Neural progenitor cell (in vitro differentiated cells): ENCODE results near the gene PDE9A. TPM values are rescaled to one million over a fixed set of nuclear protein-coding genes. Genes with fewer than 3 reads are reported as not detected.

Source experiments
- DNase-seq: peaks from one replicate; pipeline ENCODE4 v3.0.0-alpha.2; 2016; ENCODE audit warnings: low spot score
- H2AFZ ChIP-seq: fragments of 200-600 bp; sonication (generic); replicated peaks from 2 replicates; pipeline ENCODE4 v1.6.1; 2016; ENCODE audit warnings: antibody characterized with exemption
- H3F3A ChIP-seq: fragments of 200-600 bp; sonication (generic); 2 replicates; pipeline ENCODE4 v1.6.1; 2016; ENCODE audit warnings: antibody characterized with exemption, low read depth
- H3K27ac ChIP-seq: fragments of 200-600 bp; sonication (generic); 2 replicates; pipeline ENCODE4 v1.5.1; 2016; ENCODE audit warnings: mild to moderate bottlenecking
- H3K27me3 ChIP-seq: fragments of 200-600 bp; sonication (generic); 2 replicates; pipeline ENCODE4 v1.6.1; 2016; ENCODE audit warnings: mild to moderate bottlenecking, moderate library complexity
- H3K36me3 ChIP-seq: fragments of 200-600 bp; sonication (generic); 2 replicates; pipeline ENCODE4 v1.5.1; 2016
- H3K4me1 ChIP-seq: fragments of 200-600 bp; sonication (generic); 2 replicates; pipeline ENCODE4 v1.6.1; 2016; ENCODE audit warnings: mixed run types
- H3K4me2 ChIP-seq: fragments of 200-600 bp; sonication (generic); 2 replicates; pipeline ENCODE4 v1.6.1; 2016
- H3K4me3 ChIP-seq: fragments of 200-600 bp; sonication (generic); 2 replicates; pipeline ENCODE4 v1.5.1; 2016
- H3K79me2 ChIP-seq: fragments of 200-600 bp; sonication (generic); 2 replicates; pipeline ENCODE4 v1.6.1; 2016; ENCODE audit warnings: low read depth
- H3K9ac ChIP-seq: fragments of 200-600 bp; sonication (generic); 2 replicates; pipeline ENCODE4 v1.6.1; 2016
- H3K9me3 ChIP-seq: fragments of 200-600 bp; sonication (generic); 2 replicates; pipeline ENCODE4 v1.5.1; 2016; ENCODE audit warnings: low read depth
- H4K20me1 ChIP-seq: fragments of 200-600 bp; sonication (generic); 2 replicates; pipeline ENCODE4 v1.6.1; 2016; ENCODE audit warnings: low read depth
- H3K27ac Mint-ChIP-seq: 3 replicates; pipeline ENCODE4 v1.8.0; 2021; ENCODE audit warnings: mixed read lengths
- H3K27me3 Mint-ChIP-seq: 2 replicates; pipeline ENCODE4 v1.8.0; 2022; ENCODE audit warnings: low read depth, mild to moderate bottlenecking, inconsistent platforms, moderate library complexity, mixed read lengths; ENCODE audit not compliant: insufficient read depth
- H3K36me3 Mint-ChIP-seq: 3 replicates; pipeline ENCODE4 v1.8.0; 2021; ENCODE audit warnings: mixed read lengths
- H3K4me1 Mint-ChIP-seq: 3 replicates; pipeline ENCODE4 v1.8.0; 2021; ENCODE audit warnings: mixed read lengths
- H3K4me3 Mint-ChIP-seq: 3 replicates; pipeline ENCODE4 v1.8.0; 2021; ENCODE audit warnings: mild to moderate bottlenecking, moderate library complexity, mixed read lengths
- H3K9me3 Mint-ChIP-seq: 3 replicates; pipeline ENCODE4 v1.8.0; 2020; ENCODE audit warnings: mixed read lengths
- EZH2 ChIP-seq: fragments of 200-600 bp; sonication (generic); IDR thresholded peaks from 2 replicates; pipeline ENCODE4 v1.6.1; 2017; ENCODE audit warnings: antibody characterized with exemption, mild to moderate bottlenecking, moderate library complexity
- EZH2phosphoT487 ChIP-seq: fragments of 200-600 bp; sonication (generic); IDR thresholded peaks from 2 replicates; pipeline ENCODE4 v1.6.1; 2017; ENCODE audit warnings: antibody characterized with exemption
- total RNA-seq: library from RNA; depleted of rRNA; stranded (reverse); fragments of >200 nt; gene quantifications from 2 replicates; pipeline ENCODE4 v1.2.3, GENCODE V29; 2015; ENCODE audit warnings: low replicate concordance
- TF ChIP-seq, protein P1 (sequence below): fragments of 200-600 bp; sonication (generic); IDR thresholded peaks from 2 replicates; pipeline ENCODE4 v1.5.1; 2017; ENCODE audit warnings: antibody characterized with exemption, mild to moderate bottlenecking

Gene PDE9A
- total RNA-seq, 1 donor from 2014 or later = 41.0 TPM

DNA sequence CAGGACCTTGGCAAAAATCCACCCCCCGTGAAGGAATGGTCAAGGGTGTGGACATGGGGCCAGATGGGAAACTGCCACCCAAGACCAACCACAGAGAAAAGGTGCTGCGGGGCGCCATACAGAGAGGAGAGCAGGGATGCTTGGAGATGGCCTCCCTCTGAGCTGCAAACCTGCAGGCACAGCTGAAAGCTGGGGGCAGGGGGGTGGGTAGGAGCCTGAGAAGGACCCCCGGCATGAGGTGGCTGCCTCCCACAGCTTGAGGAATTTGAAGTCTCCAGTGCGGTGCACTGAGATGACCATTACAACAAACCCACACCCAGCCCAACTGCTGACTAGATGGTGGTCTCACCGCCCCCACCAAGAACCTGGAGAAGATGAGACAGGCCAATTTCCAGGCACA is 141.1 kb downstream of the PDE9A start:
- no peak overlapping the region for H3K27ac ChIP-seq
- no peak for TF ChIP-seq EZH2phosphoT487
- TF ChIP-seq, protein P1, sequence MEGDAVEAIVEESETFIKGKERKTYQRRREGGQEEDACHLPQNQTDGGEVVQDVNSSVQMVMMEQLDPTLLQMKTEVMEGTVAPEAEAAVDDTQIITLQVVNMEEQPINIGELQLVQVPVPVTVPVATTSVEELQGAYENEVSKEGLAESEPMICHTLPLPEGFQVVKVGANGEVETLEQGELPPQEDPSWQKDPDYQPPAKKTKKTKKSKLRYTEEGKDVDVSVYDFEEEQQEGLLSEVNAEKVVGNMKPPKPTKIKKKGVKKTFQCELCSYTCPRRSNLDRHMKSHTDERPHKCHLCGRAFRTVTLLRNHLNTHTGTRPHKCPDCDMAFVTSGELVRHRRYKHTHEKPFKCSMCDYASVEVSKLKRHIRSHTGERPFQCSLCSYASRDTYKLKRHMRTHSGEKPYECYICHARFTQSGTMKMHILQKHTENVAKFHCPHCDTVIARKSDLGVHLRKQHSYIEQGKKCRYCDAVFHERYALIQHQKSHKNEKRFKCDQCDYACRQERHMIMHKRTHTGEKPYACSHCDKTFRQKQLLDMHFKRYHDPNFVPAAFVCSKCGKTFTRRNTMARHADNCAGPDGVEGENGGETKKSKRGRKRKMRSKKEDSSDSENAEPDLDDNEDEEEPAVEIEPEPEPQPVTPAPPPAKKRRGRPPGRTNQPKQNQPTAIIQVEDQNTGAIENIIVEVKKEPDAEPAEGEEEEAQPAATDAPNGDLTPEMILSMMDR = no peak
- no peak overlapping the region for H3K27ac Mint-ChIP-seq
- peaks cover 9% of the 10 kb centered on the region for H3K4me1 Mint-ChIP-seq
- no peaks in the 10 kb centered on the region for H3K27me3 ChIP-seq
- no peak overlapping the region for H2AFZ ChIP-seq
- peaks cover 8% of the 10 kb centered on the region for H3K27me3 Mint-ChIP-seq
- H3K4me2 ChIP-seq = no peak overlapping the region
- no peak overlapping the region for H3K4me3 ChIP-seq
- no peak overlapping the region for H3K4me3 Mint-ChIP-seq
- DNase-seq = no peak
- no peaks in the 10 kb centered on the region for H3K9me3 Mint-ChIP-seq
- no peaks in the 10 kb centered on the region for H3K79me2 ChIP-seq
- H3F3A ChIP-seq = no peaks in the 10 kb centered on the region
- H3K9me3 ChIP-seq = no peaks in the 10 kb centered on the region
- H3K9ac ChIP-seq = no peak overlapping the region
- no peaks in the 10 kb centered on the region for H3K36me3 ChIP-seq
- H3K4me1 ChIP-seq = no peaks in the 10 kb centered on the region
- no peaks in the 10 kb centered on the region for H4K20me1 ChIP-seq
- H3K36me3 Mint-ChIP-seq = no peaks in the 10 kb centered on the region

DNA sequence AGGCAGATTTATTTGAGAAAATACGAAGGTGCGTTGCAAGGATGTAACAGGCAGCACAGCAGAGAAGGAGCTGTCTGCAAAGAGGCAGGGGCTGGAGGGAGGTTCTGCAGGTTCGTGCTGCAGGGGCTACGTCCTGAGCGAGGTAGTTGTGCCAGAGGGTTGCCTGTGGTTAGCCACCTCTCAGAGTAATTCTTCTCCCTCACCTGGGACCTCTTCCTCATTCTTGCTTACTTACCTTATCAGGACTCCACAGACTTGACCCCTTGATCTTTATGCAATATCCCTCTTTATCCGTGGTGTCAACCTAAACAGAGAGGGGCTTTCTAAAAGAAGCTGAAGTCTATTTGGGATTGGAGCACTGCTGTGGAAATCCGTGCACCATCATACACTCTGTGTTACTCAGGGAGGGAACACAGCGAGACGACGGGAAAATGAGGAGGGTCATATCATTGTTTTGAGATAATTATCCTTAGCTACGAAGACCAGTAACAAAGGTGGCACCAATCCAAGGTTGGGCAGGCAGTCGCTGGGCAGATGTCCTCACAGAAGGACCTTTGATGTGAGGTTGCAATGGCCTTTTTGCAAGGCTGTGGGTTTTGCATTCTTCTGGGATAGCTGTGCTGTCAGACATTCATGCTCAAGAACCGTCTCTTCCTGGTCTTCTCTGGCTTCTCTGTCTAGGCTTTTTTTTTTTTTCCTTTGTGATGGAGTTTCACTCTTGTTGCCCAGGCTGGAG is 143.1 kb downstream of the PDE9A start:
- H3K4me2 ChIP-seq = no peak overlapping the region
- H3K79me2 ChIP-seq = no peaks in the 10 kb centered on the region
- H3K4me3 ChIP-seq = no peak overlapping the region
- H3F3A ChIP-seq = no peaks in the 10 kb centered on the region
- Mint-ChIP-seq H3K27me3 (peaks cover 6% of the 10 kb centered on the region), H3K4me3 (no peak overlapping the region), H3K36me3 (no peaks in the 10 kb centered on the region), H3K4me1 (peaks cover 8% of the 10 kb centered on the region), H3K27ac (no peak overlapping the region), H3K9me3 (no peaks in the 10 kb centered on the region)
- no peaks in the 10 kb centered on the region for H3K36me3 ChIP-seq
- H2AFZ ChIP-seq = no peak overlapping the region
- no peak overlapping the region for H3K27ac ChIP-seq
- no peak for TF ChIP-seq EZH2
- no peak for TF ChIP-seq EZH2phosphoT487
- TF ChIP-seq, protein P1 = no peak
- DNase-seq = no peak
- no peaks in the 10 kb centered on the region for H3K9me3 ChIP-seq
- no peaks in the 10 kb centered on the region for H3K4me1 ChIP-seq
- H3K27me3 ChIP-seq = no peaks in the 10 kb centered on the region
- no peaks in the 10 kb centered on the region for H4K20me1 ChIP-seq
- H3K9ac ChIP-seq = no peak overlapping the region

DNA sequence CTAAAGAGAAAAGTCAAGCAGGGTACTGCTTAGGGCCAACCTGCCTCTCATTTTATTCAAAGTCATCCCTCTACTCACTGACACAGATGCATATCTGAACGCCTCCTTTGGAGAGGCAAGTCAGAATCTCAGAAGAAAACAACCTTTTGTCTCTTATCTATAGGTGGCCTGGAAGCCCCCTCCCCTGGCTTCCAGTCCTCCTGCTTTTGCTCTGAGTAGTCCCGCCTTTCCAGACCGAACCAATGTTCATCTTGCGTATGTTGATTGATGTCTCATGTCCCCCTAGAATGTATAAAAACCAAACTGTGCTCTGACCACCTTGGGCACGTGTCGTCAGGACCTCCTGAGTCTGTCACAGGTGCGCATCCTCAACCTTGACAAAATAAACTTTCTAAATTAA is 144.1 kb downstream of the PDE9A start:
- Histone ChIP-seq H3K27me3 (no peaks in the 10 kb centered on the region), H3K36me3 (no peaks in the 10 kb centered on the region), H3K9me3 (no peaks in the 10 kb centered on the region), H3F3A (no peaks in the 10 kb centered on the region), H3K9ac (no peak overlapping the region), H3K4me1 (no peaks in the 10 kb centered on the region), H3K27ac (no peak overlapping the region), H3K4me3 (no peak overlapping the region), H3K79me2 (no peaks in the 10 kb centered on the region), H2AFZ (no peak overlapping the region), H3K4me2 (no peak overlapping the region), H4K20me1 (no peaks in the 10 kb centered on the region)
- Mint-ChIP-seq H3K9me3 (no peaks in the 10 kb centered on the region), H3K4me1 (peaks cover 5% of the 10 kb centered on the region), H3K36me3 (no peaks in the 10 kb centered on the region), H3K27me3 (peaks cover 4% of the 10 kb centered on the region), H3K27ac (no peak overlapping the region), H3K4me3 (no peak overlapping the region)
- no peak for DNase-seq
- TF ChIP-seq EZH2phosphoT487 (no peak), EZH2 (no peak)
- TF ChIP-seq, protein P1 = no peak
